Measurements from ENCODE around the gene IL34. TPM values are rescaled to one million over a fixed set of nuclear protein-coding genes. Genes with fewer than 3 reads are reported as not detected.

Gene IL34
- total RNA-seq (2014; rRNA removed; shearing (Covaris generic); ENCODE audit: low replicate concordance) = not detected in 2 replicates

DNA sequence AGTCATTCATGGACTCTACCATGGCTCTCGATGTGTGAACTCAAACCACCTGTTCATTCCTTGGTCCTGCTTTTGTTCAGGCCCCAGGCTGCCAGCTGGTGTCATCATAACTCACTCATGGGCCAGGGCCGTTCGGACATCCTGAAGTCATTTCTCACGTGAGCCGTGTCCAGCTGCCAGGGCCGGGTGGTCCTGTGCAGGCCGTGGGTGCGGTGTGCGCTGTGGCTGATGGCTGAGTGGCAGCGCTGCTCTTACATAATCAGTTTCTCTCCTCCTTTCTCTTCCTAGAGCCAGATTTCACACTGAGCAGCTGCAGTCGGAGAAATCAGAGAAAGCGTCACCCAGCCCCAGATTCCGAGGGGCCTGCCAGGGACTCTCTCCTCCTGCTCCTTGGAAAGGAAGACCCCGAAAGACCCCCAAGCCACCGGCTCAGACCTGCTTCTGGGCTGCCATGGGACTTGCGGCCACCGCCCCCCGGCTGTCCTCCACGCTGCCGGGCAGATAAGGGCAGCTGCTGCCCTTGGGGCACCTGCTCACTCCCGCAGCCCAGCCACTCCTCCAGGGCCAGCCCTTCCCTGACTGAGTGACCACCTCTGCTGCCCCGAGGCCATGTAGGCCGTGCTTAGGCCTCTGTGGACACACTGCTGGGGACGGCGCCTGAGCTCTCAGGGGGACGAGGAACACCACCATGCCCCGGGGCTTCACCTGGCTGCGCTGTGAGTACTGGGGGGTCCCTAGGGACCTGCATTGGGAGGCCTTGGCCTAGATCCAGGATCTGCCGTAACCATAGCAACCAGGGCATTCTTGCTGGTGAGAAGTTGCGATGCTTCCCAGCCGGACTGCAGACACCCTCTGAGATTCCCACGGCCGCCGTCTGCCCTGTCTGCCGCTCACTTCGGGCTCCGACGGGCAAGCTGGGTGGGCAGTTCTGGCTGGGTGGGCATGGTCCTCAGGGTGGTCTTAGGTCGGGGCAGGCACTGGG is at the start of gene IL34:
IL34 (plus strand) TSS at position 300 of the 982 bp plus-strand sequence; CDS start at position 689, 389 bp downstream.
- Histone ChIP-seq H2AFZ (ENCODE audit: low read length) (no peak within 1 kb of the TSS), H3K36me3 (ENCODE audit: insufficient read depth, low read length) (no peaks in the 10 kb centered on the region), H4K20me1 (ENCODE audit: insufficient read depth, low read depth, low read length) (no peaks in the 10 kb centered on the region), H3K79me2 (ENCODE audit: low read length) (no peaks in the 10 kb centered on the region), H3K9ac (ENCODE audit: low read length) (no peak within 1 kb of the TSS), H3K4me1 (ENCODE audit: low read length) (peaks cover 3% of the 10 kb centered on the region; the same call in 1 of the 2 replicates), H3K27me3 (ENCODE audit: low read length) (no peaks in the 10 kb centered on the region), H3K4me3 (ENCODE audit: low read length) (no peak within 1 kb of the TSS), H3K9me2 (replicated peaks; ENCODE audit: insufficient read depth, low read length) (no peaks in the 10 kb centered on the region), H3K27ac (ENCODE audit: low read length) (no peak within 1 kb of the TSS), H3K4me2 (ENCODE audit: low read depth, low read length, poor library complexity, severe bottlenecking) (no peak within 1 kb of the TSS), H3K9me3 (ENCODE audit: low read length) (no peaks in the 10 kb centered on the region)
- peak; percentile 53 for DNase-seq

DNA sequence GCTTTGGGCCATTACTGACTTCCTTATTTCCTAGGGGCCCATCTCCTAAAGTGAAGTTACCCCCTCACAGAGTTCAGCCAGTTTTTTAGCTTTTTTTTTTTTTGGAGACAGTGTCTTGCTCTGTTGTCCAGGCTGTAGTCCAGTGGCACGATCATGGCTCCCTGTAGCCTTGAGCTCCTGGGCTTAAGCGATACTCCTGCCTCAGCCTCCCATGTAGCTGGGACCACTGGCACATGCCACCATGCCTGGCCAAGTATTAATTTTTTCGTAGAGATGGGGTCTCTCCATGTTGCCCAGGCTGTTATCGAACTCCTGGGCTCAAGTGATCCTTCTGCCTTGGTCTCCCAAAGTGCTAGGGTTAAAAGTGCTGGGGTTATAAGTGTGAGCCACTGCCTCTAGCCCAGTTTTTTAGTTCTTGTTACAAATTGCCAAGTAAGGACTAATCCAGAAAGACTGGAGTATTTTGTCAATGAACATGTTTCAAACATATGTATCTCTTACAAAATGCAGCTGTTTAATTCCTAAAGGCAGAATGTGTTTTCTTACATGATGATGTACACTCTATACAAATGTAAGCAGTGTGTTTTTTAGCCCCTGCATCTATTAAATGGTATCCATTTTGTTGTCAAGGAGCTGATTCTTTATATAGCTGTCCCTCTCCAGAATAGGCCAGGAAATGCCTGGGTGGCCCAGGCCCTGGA is 49.1 kb upstream of the IL34 start:
- Histone ChIP-seq H3K4me2 (ENCODE audit: low read depth, low read length, poor library complexity, severe bottlenecking) (no peak overlapping the region), H3K4me3 (ENCODE audit: low read length) (no peak overlapping the region), H2AFZ (ENCODE audit: low read length) (no peak overlapping the region), H4K20me1 (ENCODE audit: insufficient read depth, low read depth, low read length) (no peaks in the 10 kb centered on the region), H3K9ac (ENCODE audit: low read length) (no peak overlapping the region), H3K79me2 (ENCODE audit: low read length) (no peaks in the 10 kb centered on the region), H3K9me3 (ENCODE audit: low read length) (no peaks in the 10 kb centered on the region), H3K36me3 (ENCODE audit: insufficient read depth, low read length) (no peaks in the 10 kb centered on the region), H3K9me2 (replicated peaks; ENCODE audit: insufficient read depth, low read length) (no peaks in the 10 kb centered on the region), H3K27ac (ENCODE audit: low read length) (no peak overlapping the region), H3K4me1 (ENCODE audit: low read length) (no peaks in the 10 kb centered on the region), H3K27me3 (ENCODE audit: low read length) (no peaks in the 10 kb centered on the region)
- peak; percentile 33 for DNase-seq

GRCh38 chr16:70598937-70599503 is 47.3 kb upstream of the IL34 start:
- no peaks in the 10 kb centered on the region for H3K9me2 ChIP-seq (replicated peaks; ENCODE audit: insufficient read depth, low read length)
- no peak overlapping the region for H3K4me3 ChIP-seq (ENCODE audit: low read length)
- H3K36me3 ChIP-seq (ENCODE audit: insufficient read depth, low read length) = no peaks in the 10 kb centered on the region
- no peaks in the 10 kb centered on the region for H3K4me1 ChIP-seq (ENCODE audit: low read length)
- DNase-seq = no peak
- no peaks in the 10 kb centered on the region for H3K27me3 ChIP-seq (ENCODE audit: low read length)
- H3K4me2 ChIP-seq (ENCODE audit: low read depth, low read length, poor library complexity, severe bottlenecking) = no peak overlapping the region
- H2AFZ ChIP-seq (ENCODE audit: low read length) = no peak overlapping the region
- no peaks in the 10 kb centered on the region for H3K79me2 ChIP-seq (ENCODE audit: low read length)
- no peaks in the 10 kb centered on the region for H3K9me3 ChIP-seq (ENCODE audit: low read length)
- H4K20me1 ChIP-seq (ENCODE audit: insufficient read depth, low read depth, low read length) = no peaks in the 10 kb centered on the region
- no peak overlapping the region for H3K9ac ChIP-seq (ENCODE audit: low read length)
- no peak overlapping the region for H3K27ac ChIP-seq (ENCODE audit: low read length)

GRCh38 chr16:70600730-70601129 is 45.6 kb upstream of the IL34 start:
- Histone ChIP-seq H3K9me3 (ENCODE audit: low read length) (no peaks in the 10 kb centered on the region), H3K36me3 (ENCODE audit: insufficient read depth, low read length) (no peaks in the 10 kb centered on the region), H3K4me3 (ENCODE audit: low read length) (no peak overlapping the region), H3K79me2 (ENCODE audit: low read length) (no peaks in the 10 kb centered on the region), H3K27ac (ENCODE audit: low read length) (no peak overlapping the region), H4K20me1 (ENCODE audit: insufficient read depth, low read depth, low read length) (no peaks in the 10 kb centered on the region), H2AFZ (ENCODE audit: low read length) (no peak overlapping the region), H3K27me3 (ENCODE audit: low read length) (no peaks in the 10 kb centered on the region), H3K4me1 (ENCODE audit: low read length) (no peaks in the 10 kb centered on the region), H3K9me2 (replicated peaks; ENCODE audit: insufficient read depth, low read length) (no peaks in the 10 kb centered on the region), H3K9ac (ENCODE audit: low read length) (no peak overlapping the region), H3K4me2 (ENCODE audit: low read depth, low read length, poor library complexity, severe bottlenecking) (no peak overlapping the region)
- DNase-seq = no peak

GRCh38 chr16:70601576-70602575 is 44.5 kb upstream of the IL34 start:
- Histone ChIP-seq H3K27me3 (ENCODE audit: low read length) (no peaks in the 10 kb centered on the region), H2AFZ (ENCODE audit: low read length) (no peak overlapping the region), H3K36me3 (ENCODE audit: insufficient read depth, low read length) (no peaks in the 10 kb centered on the region), H3K27ac (ENCODE audit: low read length) (no peak overlapping the region), H3K9me3 (ENCODE audit: low read length) (no peaks in the 10 kb centered on the region), H3K4me3 (ENCODE audit: low read length) (no peak overlapping the region), H3K4me2 (ENCODE audit: low read depth, low read length, poor library complexity, severe bottlenecking) (no peak overlapping the region), H3K9ac (ENCODE audit: low read length) (no peak overlapping the region), H4K20me1 (ENCODE audit: insufficient read depth, low read depth, low read length) (no peaks in the 10 kb centered on the region), H3K79me2 (ENCODE audit: low read length) (no peaks in the 10 kb centered on the region), H3K9me2 (replicated peaks; ENCODE audit: insufficient read depth, low read length) (no peaks in the 10 kb centered on the region), H3K4me1 (ENCODE audit: low read length) (no peaks in the 10 kb centered on the region)
- DNase-seq = no peak

DNA sequence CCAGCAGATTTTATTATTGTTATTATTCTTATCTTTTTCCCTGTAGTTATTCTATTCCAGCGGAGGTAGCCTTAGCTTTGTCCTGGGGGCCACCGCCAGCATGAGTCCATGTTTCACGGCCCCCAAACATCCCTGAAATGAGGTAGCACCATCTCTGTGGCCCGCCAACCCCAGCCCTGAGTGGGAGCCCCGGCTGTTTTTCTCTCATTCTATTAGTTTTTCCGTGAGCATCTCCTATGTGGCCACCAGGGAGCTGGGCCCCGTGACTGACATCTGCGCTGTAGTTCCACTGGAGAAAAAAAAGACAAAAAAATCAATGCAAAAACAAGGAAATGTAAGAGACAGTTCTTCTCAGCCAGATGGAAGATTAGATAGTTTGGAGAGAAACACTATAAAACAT is 43.5 kb upstream of the IL34 start:
- Histone ChIP-seq H3K4me2 (ENCODE audit: low read depth, low read length, poor library complexity, severe bottlenecking) (no peak overlapping the region), H4K20me1 (ENCODE audit: insufficient read depth, low read depth, low read length) (no peaks in the 10 kb centered on the region), H3K36me3 (ENCODE audit: insufficient read depth, low read length) (no peaks in the 10 kb centered on the region), H3K79me2 (ENCODE audit: low read length) (no peaks in the 10 kb centered on the region), H3K4me3 (ENCODE audit: low read length) (no peak overlapping the region), H3K9ac (ENCODE audit: low read length) (no peak overlapping the region), H3K27ac (ENCODE audit: low read length) (no peak overlapping the region), H3K4me1 (ENCODE audit: low read length) (no peaks in the 10 kb centered on the region), H3K27me3 (ENCODE audit: low read length) (no peaks in the 10 kb centered on the region), H3K9me3 (ENCODE audit: low read length) (no peaks in the 10 kb centered on the region), H2AFZ (ENCODE audit: low read length) (no peak overlapping the region), H3K9me2 (replicated peaks; ENCODE audit: insufficient read depth, low read length) (no peaks in the 10 kb centered on the region)
- DNase-seq = no peak

GRCh38 chr16:70604407-70605282 is 41.7 kb upstream of the IL34 start:
- H3K9me3 ChIP-seq (ENCODE audit: low read length) = no peaks in the 10 kb centered on the region
- H2AFZ ChIP-seq (ENCODE audit: low read length) = no peak overlapping the region
- H3K27ac ChIP-seq (ENCODE audit: low read length) = no peak overlapping the region
- no peaks in the 10 kb centered on the region for H3K36me3 ChIP-seq (ENCODE audit: insufficient read depth, low read length)
- H3K9me2 ChIP-seq (replicated peaks; ENCODE audit: insufficient read depth, low read length) = no peaks in the 10 kb centered on the region
- H3K27me3 ChIP-seq (ENCODE audit: low read length) = no peaks in the 10 kb centered on the region
- peak; percentile 40 for DNase-seq
- no peak overlapping the region for H3K4me2 ChIP-seq (ENCODE audit: low read depth, low read length, poor library complexity, severe bottlenecking)
- no peak overlapping the region for H3K4me3 ChIP-seq (ENCODE audit: low read length)
- no peaks in the 10 kb centered on the region for H3K4me1 ChIP-seq (ENCODE audit: low read length)
- no peaks in the 10 kb centered on the region for H4K20me1 ChIP-seq (ENCODE audit: insufficient read depth, low read depth, low read length)
- H3K9ac ChIP-seq (ENCODE audit: low read length) = no peak overlapping the region
- no peaks in the 10 kb centered on the region for H3K79me2 ChIP-seq (ENCODE audit: low read length)

Data from Karpas-422 (cell line).